Endodermal cell (in vitro differentiated cells): ENCODE data around the gene EXOC7. TPM values are rescaled to one million over a fixed set of nuclear protein-coding genes. Genes with fewer than 3 reads are reported as not detected.
A peak's percentile ranks its signal among the peaks of the same experiment; 100 is the strongest.

Source experiments
- DNase-seq: peaks from one replicate; pipeline ENCODE4 v3.0.0-alpha.2; 2017
- H3K27ac ChIP-seq: 2 replicates; pipeline ENCODE4 v1.5.1; 2013; ENCODE audit warnings: mild to moderate bottlenecking, low read depth, low read length, moderate library complexity
- H3K27me3 ChIP-seq: 2 replicates; pipeline ENCODE4 v1.6.1; 2013; ENCODE audit warnings: mild to moderate bottlenecking, low read length, moderate library complexity; ENCODE audit not compliant: insufficient read depth, control insufficient read depth, poor library complexity, severe bottlenecking
- H3K36me3 ChIP-seq: 2 replicates; pipeline ENCODE4 v1.7.0; 2013; ENCODE audit warnings: mild to moderate bottlenecking, low read length, moderate library complexity; ENCODE audit not compliant: control insufficient read depth, insufficient read depth
- H3K4me1 ChIP-seq: one replicate; pipeline ENCODE4 v1.7.0; 2013; ENCODE audit warnings: low read length; ENCODE audit not compliant: control insufficient read depth, insufficient read depth
- H3K4me3 ChIP-seq: 2 replicates; pipeline ENCODE4 v1.5.1; 2013; ENCODE audit warnings: mild to moderate bottlenecking, low read length, moderate library complexity
- H3K9ac ChIP-seq: 2 replicates; pipeline ENCODE4 v1.6.1; 2013; ENCODE audit warnings: mild to moderate bottlenecking, low read length, moderate library complexity; ENCODE audit not compliant: poor library complexity, severe bottlenecking; ENCODE audit errors: extremely low read depth
- H3K9me3 ChIP-seq: 2 replicates; pipeline ENCODE4 v1.6.1; 2013; ENCODE audit warnings: mild to moderate bottlenecking, low read length, moderate library complexity; ENCODE audit not compliant: control insufficient read depth
- H3K27ac Mint-ChIP-seq: 2 replicates; pipeline ENCODE4 v1.8.0; 2020; ENCODE audit warnings: mixed read lengths
- H3K27me3 Mint-ChIP-seq: 2 replicates; pipeline ENCODE4 v1.8.0; 2021; ENCODE audit warnings: mild to moderate bottlenecking, mixed read lengths; ENCODE audit not compliant: insufficient read depth
- H3K36me3 Mint-ChIP-seq: 2 replicates; pipeline ENCODE4 v1.8.0; 2020; ENCODE audit warnings: low read depth, mixed read lengths
- H3K4me1 Mint-ChIP-seq: 2 replicates; pipeline ENCODE4 v1.8.0; 2020; ENCODE audit warnings: mixed read lengths
- H3K4me3 Mint-ChIP-seq: 2 replicates; pipeline ENCODE4 v1.8.0; 2020; ENCODE audit warnings: mild to moderate bottlenecking, moderate library complexity, mixed read lengths
- H3K9me3 Mint-ChIP-seq: 2 replicates; pipeline ENCODE4 v1.8.0; 2020; ENCODE audit warnings: mild to moderate bottlenecking, mixed read lengths
- CTCF ChIP-seq: fragments of 200-600 bp; sonication (generic); conservative IDR thresholded peaks from 2 replicates; pipeline ENCODE4 v1.5.0; 2021; ENCODE audit warnings: antibody characterized with exemption, mild to moderate bottlenecking
- WGBS, 2 experiments: methylation state at CpG; one replicate each; pipeline versions ENCODE4 v1.1.5 to v1.1.7; 2013; ENCODE audit warnings: missing lambda C conversion rate in 2 of 2, mixed read lengths in 1 of 2; ENCODE audit not compliant: insufficient coverage in 1 of 2, insufficient read length in 1 of 2; 5-methylcytosine and 5-hydroxymethylcytosine counted together
- total RNA-seq, 2 donors: library from RNA; stranded (reverse); fragmentation: NEBNext Ultra II Directional in 1 of 2; extraction: Animal tissue kit (Norgen Biotek cat#: 25700) in 1 of 2; gene quantifications; 2 replicates in 1 of 2; 3 replicates in 1 of 2; pipeline ENCODE4 v1.2.1, GENCODE V29; 2021

EXOC7 gene
- total RNA-seq, 2 donors from 2014 or later: 159 to 187 TPM

GRCh38 chr17:76088041-76088867 lies 15.3 kb downstream of the EXOC7 start:
- H3K27ac ChIP-seq: no peak overlapping the region
- no peaks in the 10 kb centered on the region for H3K4me1 ChIP-seq
- peaks cover 83% of the 10 kb centered on the region for H3K36me3 ChIP-seq
- H3K27me3 ChIP-seq: no peaks in the 10 kb centered on the region
- Mint-ChIP-seq H3K4me1 (no peaks in the 10 kb centered on the region), H3K4me3 (no peak overlapping the region), H3K9me3 (no peaks in the 10 kb centered on the region), H3K36me3 (peaks cover 71% of the 10 kb centered on the region), H3K27ac (no peak overlapping the region), H3K27me3 (no peaks in the 10 kb centered on the region)
- peak; percentile 88 for DNase-seq
- TF ChIP-seq CTCF: peak; percentile 70
- no peaks in the 10 kb centered on the region for H3K9me3 ChIP-seq
- no peak overlapping the region for H3K4me3 ChIP-seq
- 85 to 89% methylated on average over 10 to 25 of the region's 25 CpGs for WGBS, 2 experiments
- no peak overlapping the region for H3K9ac ChIP-seq

- no peak overlapping the region for H3K9ac ChIP-seq
- Mint-ChIP-seq H3K27ac (no peak overlapping the region), H3K4me3 (no peak overlapping the region), H3K27me3 (no peaks in the 10 kb centered on the region), H3K36me3 (peaks cover 67% of the 10 kb centered on the region), H3K4me1 (no peaks in the 10 kb centered on the region), H3K9me3 (no peaks in the 10 kb centered on the region)
- no peaks in the 10 kb centered on the region for H3K4me1 ChIP-seq
- no peak overlapping the region for H3K4me3 ChIP-seq
- no peak for DNase-seq
- TF ChIP-seq CTCF: no peak
- H3K27me3 ChIP-seq: no peaks in the 10 kb centered on the region
- WGBS, 2 experiments: 89% methylated on average over 9 to 11 of the region's 11 CpGs
- H3K36me3 ChIP-seq: peaks cover 79% of the 10 kb centered on the region
- H3K9me3 ChIP-seq: no peaks in the 10 kb centered on the region
- H3K27ac ChIP-seq: no peak overlapping the region
Measured at GRCh38 chr17:76087531-76087930, 16.1 kb downstream of the EXOC7 start.

GRCh38 chr17:76086384-76086783 lies 17.2 kb downstream of the EXOC7 start:
- H3K4me3 Mint-ChIP-seq: no peak overlapping the region
- H3K9ac ChIP-seq: no peak overlapping the region
- no peaks in the 10 kb centered on the region for H3K4me1 ChIP-seq
- H3K36me3 ChIP-seq: peaks cover 83% of the 10 kb centered on the region
- TF ChIP-seq CTCF: no peak
- no peaks in the 10 kb centered on the region for H3K9me3 Mint-ChIP-seq
- H3K36me3 Mint-ChIP-seq: peaks cover 60% of the 10 kb centered on the region
- H3K27ac ChIP-seq: no peak overlapping the region
- H3K27me3 Mint-ChIP-seq: no peaks in the 10 kb centered on the region
- 91 to 100% methylated on average over 2 to 9 of the region's 9 CpGs for WGBS, 2 experiments
- no peaks in the 10 kb centered on the region for H3K27me3 ChIP-seq
- peaks cover 4% of the 10 kb centered on the region for H3K4me1 Mint-ChIP-seq
- H3K9me3 ChIP-seq: no peaks in the 10 kb centered on the region
- no peak overlapping the region for H3K27ac Mint-ChIP-seq
- no peak overlapping the region for H3K4me3 ChIP-seq
- DNase-seq: no peak
